Loucy (cell line): ENCODE data around the gene RTL1.

Source experiments
- CTCF ChIP-seq: fragments of 200-600 bp; sonication (generic); conservative IDR thresholded peaks from 2 replicates; pipeline ENCODE4 v1.5.1; 2014; ENCODE audit warnings: mild to moderate bottlenecking, antibody characterized with exemption, low read length
- EZH2phosphoT487 ChIP-seq: fragments of 200-600 bp; IDR thresholded peaks from 2 replicates; pipeline ENCODE4 v1.6.1; 2018; ENCODE audit warnings: antibody characterized with exemption, mild to moderate bottlenecking, moderate library complexity, borderline replicate concordance

GRCh38 chr14:100882026-100882967 is 21.2 kb downstream of the RTL1 start:
- TF ChIP-seq CTCF = no peak
- no peak for TF ChIP-seq EZH2phosphoT487
